Activated CD4-positive, alpha-beta T cell treated with anti-CD3 and anti-CD28 coated beads for 36 hours (primary cell): ENCODE measurements around the gene CENATAC. TPM values are rescaled to one million over a fixed set of nuclear protein-coding genes. Genes with fewer than 3 reads are reported as not detected.
"Not testable (repeated sequence)": the region's sequence is repeated elsewhere in the genome, so short reads cannot be mapped to it uniquely, and the experiment has no call there.

Experiments
- ATAC-seq: fragments of 200-7000 bp; cut with Tn5 transposase; one replicate; pipeline ENCODE4 v1.10.0; 2021; ENCODE audit warnings: mild to moderate bottlenecking, moderate library complexity
- CTCF ChIA-PET: fragments of 350-600 bp; sonication (Branson Sonifier 250); formaldehyde crosslinking; loops from one replicate; lab custom pipeline; 2021; ENCODE audit warnings: antibody characterized with exemption; lab: Charles Lee
- POLR2A ChIA-PET: fragments of 350-600 bp; sonication (Branson Sonifier 250); formaldehyde crosslinking; loops from one replicate; lab custom pipeline; 2021; ENCODE audit warnings: antibody characterized with exemption, inconsistent platforms; lab: Charles Lee
- DNase-seq: peaks from one replicate; pipeline ENCODE4 v3.0.0-alpha.2; 2020
- H3K27ac Mint-ChIP-seq: one replicate; pipeline ENCODE4 v1.8.0; 2021; ENCODE audit warnings: mixed read lengths
- H3K27me3 Mint-ChIP-seq: one replicate; pipeline ENCODE4 v1.8.0; 2021; ENCODE audit warnings: mixed read lengths
- H3K36me3 Mint-ChIP-seq: one replicate; pipeline ENCODE4 v1.8.0; 2021; ENCODE audit warnings: low read depth, mixed read lengths
- H3K4me1 Mint-ChIP-seq: one replicate; pipeline ENCODE4 v1.8.0; 2021; ENCODE audit warnings: mixed read lengths
- H3K4me3 Mint-ChIP-seq: one replicate; pipeline ENCODE4 v1.8.0; 2021; ENCODE audit warnings: mild to moderate bottlenecking, moderate library complexity, mixed read lengths
- H3K9me3 Mint-ChIP-seq: one replicate; pipeline ENCODE4 v1.8.0; 2021; ENCODE audit warnings: low read depth, mixed read lengths
- intact Hi-C, 2 experiments: fragments of 100-400 bp; cut with DNase I in 1 of 2; cut with micrococcal nuclease in 1 of 2; formaldehyde crosslinking; loops; one replicate each; pipeline versions ENCODE4 v1.14.2 to v1.15.1; 2022 to 2024; cut with DNase I, micrococcal nuclease
- total RNA-seq, 2 experiments: library from RNA; stranded (reverse); gene quantifications; one replicate each; pipeline ENCODE4 v1.2.3, GENCODE V29; 2021

Gene CENATAC
- total RNA-seq, 2 experiments from 2014 or later = 23.7 to 26.2 TPM

- H3K27ac Mint-ChIP-seq, H3K27me3 Mint-ChIP-seq, intact Hi-C loops, H3K9me3 Mint-ChIP-seq, H3K36me3 Mint-ChIP-seq, H3K4me3 Mint-ChIP-seq, DNase-seq, ATAC-seq, POLR2A ChIA-PET: not testable (repeated sequence)
- peaks cover 15% of the 10 kb centered on the region for H3K4me1 Mint-ChIP-seq
- CTCF ChIA-PET = interaction anchor here (0.7 to 1.2 kb wide), 4 partner anchors 23 to 85 kb away, joined by 3 to 6 read pairs (median 4); no protein-coding TSS in a partner anchor
Measured at GRCh38 chr11:119033421-119033820, 35.5 kb downstream of the CENATAC start.

GRCh38 chr11:119034813-119035212 lies 36.9 kb downstream of the CENATAC start:
- DNase-seq (no peak), ATAC-seq (no peak)
- H3K27me3 Mint-ChIP-seq = no peaks in the 10 kb centered on the region
- intact Hi-C loops = no loop called here
- CTCF ChIA-PET = interaction anchor here (0.6 to 1.0 kb wide), 3 partner anchors 33 to 806 kb away, joined by 3 read pairs; partner anchors contain the start of gene VPS11
- no peaks in the 10 kb centered on the region for H3K9me3 Mint-ChIP-seq
- H3K36me3 Mint-ChIP-seq = no peaks in the 10 kb centered on the region
- H3K4me3 Mint-ChIP-seq = no peak overlapping the region
- POLR2A ChIA-PET = no interaction called here
- no peak overlapping the region for H3K27ac Mint-ChIP-seq
- H3K4me1 Mint-ChIP-seq = peaks cover 4% of the 10 kb centered on the region

- DNase-seq (no peak), ATAC-seq (no peak)
- intact Hi-C loops = no loop called here
- H3K36me3 Mint-ChIP-seq = no peaks in the 10 kb centered on the region
- POLR2A ChIA-PET = interaction anchor here (0.6 kb wide), 1 partner anchor 34 kb away, joined by 7 read pairs; no protein-coding TSS in a partner anchor
- H3K4me3 Mint-ChIP-seq = no peak overlapping the region
- no peaks in the 10 kb centered on the region for H3K27me3 Mint-ChIP-seq
- H3K27ac Mint-ChIP-seq = no peak overlapping the region
- peaks cover 9% of the 10 kb centered on the region for H3K4me1 Mint-ChIP-seq
- H3K9me3 Mint-ChIP-seq = no peaks in the 10 kb centered on the region
- CTCF ChIA-PET = no interaction called here
Measured at GRCh38 chr11:119038884-119039283, 40.9 kb downstream of the CENATAC start.

- H3K9me3 Mint-ChIP-seq, H3K4me1 Mint-ChIP-seq, H3K36me3 Mint-ChIP-seq, H3K4me3 Mint-ChIP-seq, intact Hi-C loops, H3K27me3 Mint-ChIP-seq, POLR2A ChIA-PET, H3K27ac Mint-ChIP-seq, ATAC-seq, DNase-seq, CTCF ChIA-PET: not testable (repeated sequence)
Measured at GRCh38 chr11:119039471-119039870, 41.5 kb downstream of the CENATAC start.

- Mint-ChIP-seq H3K4me1 (peaks cover 9% of the 10 kb centered on the region), H3K36me3 (peaks cover 16% of the 10 kb centered on the region), H3K27ac (peak overlapping the region; percentile 0), H3K27me3 (no peaks in the 10 kb centered on the region), H3K9me3 (no peaks in the 10 kb centered on the region), H3K4me3 (no peak overlapping the region)
- ChIA-PET CTCF (interaction anchor here (0.5 to 0.7 kb wide), 3 partner anchors 9 to 252 kb away, joined by 3 read pairs; no protein-coding TSS in a partner anchor), POLR2A (interaction anchor here (0.6 to 1.3 kb wide), 3 partner anchors 13 to 15 kb away, joined by 4 to 5 read pairs (median 5); partner anchors contain the start of gene HYOU1)
- ATAC-seq = peak; percentile 81
- DNase-seq = no peak
- intact Hi-C loops = no loop called here
Measured at GRCh38 chr11:119041821-119042514, 44.0 kb downstream of the CENATAC start.

- no peak for ATAC-seq
- Mint-ChIP-seq H3K4me3 (no peak overlapping the region), H3K36me3 (peaks cover 24% of the 10 kb centered on the region), H3K4me1 (peaks cover 12% of the 10 kb centered on the region), H3K27ac (no peak overlapping the region), H3K9me3 (no peaks in the 10 kb centered on the region), H3K27me3 (no peaks in the 10 kb centered on the region)
- CTCF ChIA-PET = interaction anchor here (1.2 to 1.7 kb wide), 3 partner anchors 13 to 153 kb away, joined by 4 to 10 read pairs (median 4); no protein-coding TSS in a partner anchor
- POLR2A ChIA-PET = no interaction called here
- intact Hi-C loops = no loop called here
- DNase-seq = no peak
Measured at GRCh38 chr11:119042927-119043326, 45.0 kb downstream of the CENATAC start.

- Mint-ChIP-seq H3K36me3 (peaks cover 40% of the 10 kb centered on the region), H3K4me1 (peaks cover 12% of the 10 kb centered on the region), H3K27ac (no peak overlapping the region), H3K9me3 (no peaks in the 10 kb centered on the region), H3K4me3 (no peak overlapping the region), H3K27me3 (no peaks in the 10 kb centered on the region)
- POLR2A ChIA-PET = interaction anchor here (0.6 kb wide), 1 partner anchor 76 kb away, joined by 3 read pairs; no protein-coding TSS in a partner anchor
- intact Hi-C loops = no loop called here
- CTCF ChIA-PET = interaction anchor here (0.7 to 1.5 kb wide), 2 partner anchors 15 to 260 kb away, joined by 3 to 4 read pairs; no protein-coding TSS in a partner anchor
- no peak for DNase-seq
- ATAC-seq = no peak
Measured at GRCh38 chr11:119044708-119045107, 46.8 kb downstream of the CENATAC start.

GRCh38 chr11:119046489-119046888 lies 48.6 kb downstream of the CENATAC start:
- Mint-ChIP-seq H3K36me3 (peaks cover 51% of the 10 kb centered on the region), H3K4me3 (no peak overlapping the region), H3K27me3 (no peaks in the 10 kb centered on the region), H3K9me3 (no peaks in the 10 kb centered on the region), H3K27ac (no peak overlapping the region), H3K4me1 (peaks cover 16% of the 10 kb centered on the region)
- CTCF ChIA-PET = interaction anchor here (0.6 to 1.4 kb wide), 3 partner anchors 11 to 278 kb away, joined by 3 read pairs; no protein-coding TSS in a partner anchor
- no peak for DNase-seq
- no peak for ATAC-seq
- POLR2A ChIA-PET = no interaction called here
- intact Hi-C loops = no loop called here

- Mint-ChIP-seq H3K27me3 (no peaks in the 10 kb centered on the region), H3K36me3 (peaks cover 55% of the 10 kb centered on the region), H3K9me3 (no peaks in the 10 kb centered on the region), H3K4me3 (no peak overlapping the region), H3K4me1 (peaks cover 15% of the 10 kb centered on the region), H3K27ac (peak overlapping the region; percentile 38)
- ChIA-PET POLR2A (no interaction called here), CTCF (interaction anchor here (0.6 to 1.4 kb wide), 5 partner anchors 11 to 452 kb away, joined by 3 read pairs; partner anchors contain the start of gene DPAGT1)
- intact Hi-C loops = no loop called here
- ATAC-seq = peak; percentile 40
- DNase-seq = no peak
Measured at GRCh38 chr11:119047205-119047604, 49.3 kb downstream of the CENATAC start.

GRCh38 chr11:119048644-119049043 lies 50.7 kb downstream of the CENATAC start:
- Mint-ChIP-seq H3K27me3 (no peaks in the 10 kb centered on the region), H3K4me3 (no peak overlapping the region), H3K9me3 (no peaks in the 10 kb centered on the region), H3K4me1 (peaks cover 21% of the 10 kb centered on the region), H3K27ac (no peak overlapping the region), H3K36me3 (peaks cover 69% of the 10 kb centered on the region)
- CTCF ChIA-PET = interaction anchor here (0.7 kb wide), 1 partner anchor 13 kb away, joined by 3 read pairs; no protein-coding TSS in a partner anchor
- intact Hi-C loops = no loop called here
- no peak for ATAC-seq
- DNase-seq = no peak
- POLR2A ChIA-PET = no interaction called here

- peaks cover 74% of the 10 kb centered on the region for H3K36me3 Mint-ChIP-seq
- ChIA-PET POLR2A (no interaction called here), CTCF (no interaction called here)
- peaks cover 21% of the 10 kb centered on the region for H3K4me1 Mint-ChIP-seq
- no peak for ATAC-seq
- H3K9me3 Mint-ChIP-seq = no peaks in the 10 kb centered on the region
- no peak overlapping the region for H3K4me3 Mint-ChIP-seq
- no peak for DNase-seq
- H3K27ac Mint-ChIP-seq = no peak overlapping the region
- intact Hi-C loops = no loop called here
- no peaks in the 10 kb centered on the region for H3K27me3 Mint-ChIP-seq
Measured at GRCh38 chr11:119049081-119049480, 51.1 kb downstream of the CENATAC start.
